ENCODE data around the gene UBE2I. TPM values are rescaled to one million over a fixed set of nuclear protein-coding genes. Genes with fewer than 3 reads are reported as not detected.
A peak's percentile ranks its signal among the peaks of the same experiment; 100 is the strongest.

Gene UBE2I
- total RNA-seq, 1 donor from 2014 or later: 112 TPM

DNA sequence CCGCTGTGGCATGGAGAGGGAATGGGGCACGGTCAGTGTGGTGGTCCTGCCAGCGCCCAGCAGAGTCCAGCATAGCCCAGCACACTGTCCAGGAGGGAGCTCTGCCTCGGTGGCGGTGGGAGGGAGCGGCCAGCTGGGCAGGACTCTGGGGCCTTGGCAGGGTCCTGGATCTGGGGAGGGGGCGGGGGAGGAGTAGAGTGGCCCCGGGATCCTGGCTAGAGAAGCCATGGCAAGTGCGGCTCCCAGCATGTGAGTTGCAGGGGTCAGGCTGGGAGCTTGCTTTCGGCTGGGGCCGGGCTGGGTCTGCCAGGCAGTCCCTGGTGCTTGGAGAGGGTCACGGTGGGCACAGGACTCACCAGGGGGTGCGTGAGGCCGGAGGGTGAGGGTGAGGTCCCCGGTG is 46.2 kb downstream of the UBE2I start:
- TF ChIP-seq, protein P1, sequence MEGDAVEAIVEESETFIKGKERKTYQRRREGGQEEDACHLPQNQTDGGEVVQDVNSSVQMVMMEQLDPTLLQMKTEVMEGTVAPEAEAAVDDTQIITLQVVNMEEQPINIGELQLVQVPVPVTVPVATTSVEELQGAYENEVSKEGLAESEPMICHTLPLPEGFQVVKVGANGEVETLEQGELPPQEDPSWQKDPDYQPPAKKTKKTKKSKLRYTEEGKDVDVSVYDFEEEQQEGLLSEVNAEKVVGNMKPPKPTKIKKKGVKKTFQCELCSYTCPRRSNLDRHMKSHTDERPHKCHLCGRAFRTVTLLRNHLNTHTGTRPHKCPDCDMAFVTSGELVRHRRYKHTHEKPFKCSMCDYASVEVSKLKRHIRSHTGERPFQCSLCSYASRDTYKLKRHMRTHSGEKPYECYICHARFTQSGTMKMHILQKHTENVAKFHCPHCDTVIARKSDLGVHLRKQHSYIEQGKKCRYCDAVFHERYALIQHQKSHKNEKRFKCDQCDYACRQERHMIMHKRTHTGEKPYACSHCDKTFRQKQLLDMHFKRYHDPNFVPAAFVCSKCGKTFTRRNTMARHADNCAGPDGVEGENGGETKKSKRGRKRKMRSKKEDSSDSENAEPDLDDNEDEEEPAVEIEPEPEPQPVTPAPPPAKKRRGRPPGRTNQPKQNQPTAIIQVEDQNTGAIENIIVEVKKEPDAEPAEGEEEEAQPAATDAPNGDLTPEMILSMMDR (conservative IDR thresholded peaks at IDR 0.05; ENCODE audit: low read depth, low read length): no peak
- no peak for DNase-seq (ENCODE audit: low read depth)
- H3K4me3 ChIP-seq (ENCODE audit: low read depth, low read length): no peak overlapping the region

DNA sequence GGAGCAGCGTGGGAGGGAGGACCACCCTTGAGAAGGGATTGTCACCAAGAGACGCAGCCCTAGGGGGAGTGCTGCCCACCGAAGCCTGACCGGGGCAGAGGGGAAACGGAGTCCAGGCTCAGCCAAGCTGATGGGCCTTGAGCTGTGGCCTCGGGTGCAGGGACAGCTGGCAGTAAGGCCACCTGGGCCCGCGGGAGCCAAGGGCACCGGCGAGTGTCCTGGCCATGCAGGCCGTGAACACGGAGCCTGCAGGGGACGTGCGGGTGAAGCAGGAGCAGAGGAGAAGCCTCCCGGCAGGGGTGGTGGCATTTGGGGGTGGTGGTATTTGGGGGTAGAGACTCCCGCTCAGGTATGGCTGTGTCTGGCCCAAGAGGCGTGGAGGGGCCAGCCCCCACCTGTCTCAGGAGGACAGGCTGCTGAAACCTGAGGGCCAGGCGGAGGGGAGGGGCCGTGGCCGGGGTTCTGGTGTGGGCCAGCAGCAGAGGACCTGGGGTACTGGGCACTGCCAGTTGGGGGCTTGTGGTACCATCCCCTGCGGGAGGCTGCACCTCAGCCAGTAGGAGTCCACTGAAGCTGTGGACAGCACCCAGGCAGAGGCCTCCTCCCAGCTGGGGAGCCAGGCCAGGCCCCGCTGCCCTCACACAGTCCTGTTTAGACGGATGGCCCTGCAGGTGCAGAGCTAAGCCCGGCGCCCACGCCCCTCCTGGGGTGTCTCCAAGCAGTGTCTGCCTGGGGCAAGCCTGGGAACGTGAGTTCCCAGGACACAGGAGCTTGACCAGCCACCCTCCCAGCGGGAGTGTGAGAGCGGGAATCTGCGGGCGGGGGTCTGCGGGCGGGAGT is 46.8 kb downstream of the UBE2I start:
- H3K4me3 ChIP-seq (ENCODE audit: low read depth, low read length): no peak overlapping the region
- no peak for DNase-seq (ENCODE audit: low read depth)
- TF ChIP-seq, protein P1 (conservative IDR thresholded peaks at IDR 0.05; ENCODE audit: low read depth, low read length): no peak

DNA sequence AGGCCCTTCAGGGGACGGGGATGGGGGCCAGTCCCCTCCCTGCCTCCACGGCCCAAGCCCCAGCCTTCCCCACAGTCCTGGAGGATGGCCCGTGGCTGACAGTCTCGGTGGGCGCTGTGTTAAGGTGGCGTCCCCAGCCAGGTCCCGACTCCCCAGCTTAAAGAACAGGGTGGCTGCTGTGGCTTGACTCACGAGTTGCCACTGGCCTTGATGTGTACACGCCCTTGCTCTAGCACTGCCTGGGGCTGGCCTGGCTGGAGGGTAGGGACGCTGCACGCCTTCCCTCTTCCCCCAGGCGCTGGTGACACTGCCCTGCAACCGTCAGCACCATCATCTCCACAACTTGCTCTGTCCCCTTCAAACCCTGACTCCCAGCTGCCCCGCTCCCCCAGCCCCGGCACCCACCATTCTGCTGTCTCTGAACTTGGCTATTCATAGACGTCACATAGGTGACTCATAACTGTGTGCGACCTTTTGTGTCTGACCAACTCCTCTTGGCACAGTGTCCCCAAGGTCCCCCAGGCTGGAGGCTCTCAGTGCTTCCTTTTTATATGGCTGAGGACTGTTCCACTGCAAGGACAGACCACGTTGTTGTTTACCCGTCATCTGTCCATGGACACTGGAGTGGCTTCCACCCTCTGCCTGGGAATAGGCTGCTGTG is 48.6 kb downstream of the UBE2I start:
- TF ChIP-seq, protein P1 (conservative IDR thresholded peaks at IDR 0.05; ENCODE audit: low read depth, low read length): no peak
- H3K4me3 ChIP-seq (ENCODE audit: low read depth, low read length): no peak overlapping the region
- DNase-seq (ENCODE audit: low read depth): no peak

DNA sequence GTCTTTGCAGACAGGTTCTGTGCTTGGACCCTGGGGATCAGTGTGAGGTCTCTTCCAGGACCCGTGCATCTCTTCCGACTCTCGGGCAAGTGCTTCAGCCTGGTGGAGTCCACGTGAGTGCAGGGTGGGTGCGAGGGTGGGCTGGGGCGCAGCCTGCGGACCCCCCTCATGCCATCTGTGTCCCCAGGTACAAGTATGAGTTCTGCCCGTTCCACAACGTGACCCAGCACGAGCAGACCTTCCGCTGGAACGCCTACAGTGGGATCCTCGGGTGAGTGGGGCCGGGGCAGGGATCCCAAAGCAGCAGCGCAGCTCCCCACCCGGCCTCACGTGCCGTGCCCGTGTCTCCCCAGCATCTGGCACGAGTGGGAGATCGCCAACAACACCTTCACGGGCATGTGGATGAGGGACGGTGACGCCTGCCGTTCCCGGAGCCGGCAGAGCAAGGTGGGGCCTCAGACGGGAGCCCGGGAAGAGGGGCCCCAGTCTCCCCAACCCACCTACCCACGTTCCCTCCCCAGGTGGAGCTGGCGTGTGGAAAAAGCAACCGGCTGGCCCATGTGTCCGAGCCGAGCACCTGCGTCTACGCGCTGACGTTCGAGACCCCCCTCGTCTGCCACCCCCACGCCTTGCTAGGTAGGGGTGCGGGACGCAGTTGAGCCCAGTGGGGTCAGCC is 52.4 kb downstream of the UBE2I start:
- H3K4me3 ChIP-seq (ENCODE audit: low read depth, low read length): no peak overlapping the region
- TF ChIP-seq, protein P1 (conservative IDR thresholded peaks at IDR 0.05; ENCODE audit: low read depth, low read length): no peak
- DNase-seq (ENCODE audit: low read depth): no peak

DNA sequence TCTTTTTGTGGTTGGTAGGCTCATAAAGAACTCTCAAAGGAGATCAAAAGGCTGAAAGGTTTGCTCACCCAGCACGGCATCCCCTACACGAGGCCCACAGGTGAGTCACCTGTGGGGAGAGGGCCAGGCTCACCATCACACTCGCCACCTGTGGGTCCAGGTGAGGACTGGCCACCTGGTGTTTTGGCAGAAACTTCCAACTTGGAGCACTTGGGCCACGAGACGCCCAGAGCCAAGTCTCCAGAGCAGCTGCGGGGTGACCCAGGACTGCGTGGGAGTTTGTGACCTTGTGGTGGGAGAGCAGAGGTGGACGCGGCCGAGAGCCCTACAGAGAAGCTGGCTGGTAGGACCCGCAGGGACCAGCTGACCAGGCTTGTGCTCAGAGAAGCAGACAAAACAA is 53.4 kb downstream of the UBE2I start:
- H3K4me3 ChIP-seq (ENCODE audit: low read depth, low read length): no peak overlapping the region
- TF ChIP-seq, protein P1 (conservative IDR thresholded peaks at IDR 0.05; ENCODE audit: low read depth, low read length): no peak
- DNase-seq (ENCODE audit: low read depth): no peak

DNA sequence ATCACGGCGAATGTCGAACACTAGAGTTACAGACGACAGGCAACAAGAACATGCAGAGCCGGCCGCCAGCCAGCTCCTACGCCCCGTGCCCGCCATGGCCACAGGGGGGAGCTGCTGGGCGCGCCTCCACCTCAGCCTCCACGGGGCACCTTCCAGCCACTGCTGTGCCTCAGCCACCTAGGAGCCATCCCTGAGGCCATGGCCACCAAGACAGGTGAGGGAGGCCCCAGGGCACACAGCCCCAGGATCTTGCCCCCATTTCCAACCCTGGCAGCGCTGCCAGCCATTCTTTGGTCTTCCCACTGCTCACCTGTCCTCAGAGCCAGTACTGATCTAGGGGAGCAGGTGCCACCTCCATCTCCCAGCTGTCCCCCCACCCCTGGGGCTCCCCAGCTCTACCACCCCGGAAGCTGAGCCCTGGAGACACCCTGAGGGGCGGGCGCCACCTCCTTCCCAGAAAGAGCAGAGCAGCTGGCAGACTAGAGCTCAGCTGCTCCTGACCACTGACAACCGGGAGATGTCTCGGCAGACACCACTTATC is 54.1 kb downstream of the UBE2I start:
- no peak for DNase-seq (ENCODE audit: low read depth)
- TF ChIP-seq, protein P1 (conservative IDR thresholded peaks at IDR 0.05; ENCODE audit: low read depth, low read length): peak; percentile 72
- no peak overlapping the region for H3K4me3 ChIP-seq (ENCODE audit: low read depth, low read length)
